Endothelial cell (in vitro differentiated cells): ENCODE measurements around the gene GNAI2. TPM values are rescaled to one million over a fixed set of nuclear protein-coding genes. Genes with fewer than 3 reads are reported as not detected.
A peak's percentile ranks its signal among the peaks of the same experiment; 100 is the strongest.

ENCODE experiments used
- DNase-seq: peaks from one replicate; pipeline ENCODE4 v3.0.0; 2021; ENCODE audit warnings: low spot score
- H3K27ac Mint-ChIP-seq: one replicate; pipeline ENCODE4 v1.8.0; 2021; ENCODE audit warnings: mixed read lengths, inconsistent platforms; ENCODE audit not compliant: unreplicated experiment
- H3K27me3 Mint-ChIP-seq: one replicate; pipeline ENCODE4 v1.8.0; 2021; ENCODE audit warnings: mild to moderate bottlenecking, moderate library complexity, mixed read lengths, inconsistent platforms; ENCODE audit not compliant: unreplicated experiment
- H3K36me3 Mint-ChIP-seq: one replicate; pipeline ENCODE4 v1.8.0; 2021; ENCODE audit warnings: mild to moderate bottlenecking, low read depth, mixed read lengths, inconsistent platforms; ENCODE audit not compliant: unreplicated experiment
- H3K4me1 Mint-ChIP-seq: one replicate; pipeline ENCODE4 v1.8.0; 2021; ENCODE audit warnings: mild to moderate bottlenecking, mixed read lengths, inconsistent platforms; ENCODE audit not compliant: unreplicated experiment
- H3K4me3 Mint-ChIP-seq: one replicate; pipeline ENCODE4 v1.8.0; 2021; ENCODE audit warnings: mild to moderate bottlenecking, mixed read lengths, inconsistent platforms; ENCODE audit not compliant: unreplicated experiment
- H3K9me3 Mint-ChIP-seq: one replicate; pipeline ENCODE4 v1.8.0; 2021; ENCODE audit warnings: mixed read lengths, inconsistent platforms; ENCODE audit not compliant: unreplicated experiment
- CTCF ChIP-seq: fragments of 200-600 bp; sonication (generic); IDR thresholded peaks from one replicate; pipeline ENCODE4 v1.5.0; 2021; ENCODE audit warnings: antibody characterized with exemption; ENCODE audit not compliant: unreplicated experiment
- total RNA-seq: library from RNA; stranded (reverse); fragmentation: NEBNext Ultra II Directional; extraction: Animal tissue kit (Norgen Biotek cat#: 25700); gene quantifications from one replicate; pipeline ENCODE4 v1.2.1, GENCODE V29; 2021; ENCODE audit not compliant: unreplicated experiment

GNAI2 gene
- total RNA-seq, 1 donor from 2014 or later, result 771 TPM

DNA sequence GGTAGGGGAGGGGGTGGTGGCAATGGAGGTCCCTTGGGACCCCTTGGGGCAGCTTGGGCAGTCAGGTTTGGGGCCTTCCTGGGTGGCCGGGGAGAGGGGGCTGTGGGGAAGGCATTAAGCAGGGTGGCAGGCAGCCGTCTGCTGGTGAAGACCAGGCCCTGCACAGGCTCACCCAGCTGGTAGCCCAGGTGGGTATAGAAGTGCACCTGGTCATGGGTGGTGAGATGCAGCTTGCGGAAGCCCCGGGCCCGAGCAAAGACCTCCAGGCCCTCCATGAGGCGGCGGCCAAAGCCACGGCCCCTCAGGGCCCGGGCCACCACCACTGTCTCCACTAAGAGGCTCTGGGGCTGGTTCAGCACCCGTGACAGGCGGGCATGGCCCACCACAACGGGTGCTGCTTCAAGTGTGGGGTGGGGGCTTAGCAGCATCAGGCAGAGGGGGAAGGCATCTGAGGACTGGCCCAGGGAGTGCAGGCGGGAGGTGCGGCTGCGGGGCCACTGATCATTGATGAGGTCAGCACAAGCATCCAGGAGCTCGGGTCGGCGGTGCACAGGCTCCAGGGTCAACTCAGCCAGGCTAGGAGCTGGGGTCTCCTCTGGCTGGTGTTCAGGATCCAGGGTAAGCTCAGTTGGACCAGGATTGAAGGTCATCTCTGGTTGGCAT, 60.8 kb downstream of the GNAI2 start:
- no peak for DNase-seq
- Mint-ChIP-seq H3K4me3 (peak overlapping the region; percentile 51), H3K27ac (no peak overlapping the region), H3K4me1 (peaks cover 19% of the 10 kb centered on the region), H3K36me3 (no peaks in the 10 kb centered on the region), H3K9me3 (no peaks in the 10 kb centered on the region), H3K27me3 (peaks cover 2% of the 10 kb centered on the region)
- TF ChIP-seq CTCF, result no peak

DNA sequence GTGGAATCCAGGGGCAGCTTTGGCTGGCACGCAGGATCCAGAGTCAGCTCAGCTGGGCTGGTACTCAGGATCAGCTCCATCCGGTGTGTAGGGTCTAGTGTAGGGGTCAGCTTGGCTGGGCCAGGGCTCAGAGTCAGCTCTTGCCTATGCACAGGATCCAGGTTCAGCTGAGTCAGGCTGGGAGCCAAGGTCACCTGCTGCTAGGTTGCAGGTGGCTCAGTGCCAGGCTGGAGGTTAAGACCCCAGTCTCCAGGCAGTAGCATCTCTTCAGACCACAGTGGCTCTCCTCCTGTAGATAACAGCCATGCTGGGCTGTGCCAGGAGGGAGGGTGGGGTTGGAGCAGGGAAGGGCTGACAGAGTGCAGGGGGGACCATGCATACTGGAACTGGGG, 61.4 kb downstream of the GNAI2 start:
- H3K4me3 Mint-ChIP-seq, result no peak overlapping the region
- peaks cover 19% of the 10 kb centered on the region for H3K4me1 Mint-ChIP-seq
- no peak for DNase-seq
- H3K27me3 Mint-ChIP-seq, result peaks cover 4% of the 10 kb centered on the region
- TF ChIP-seq CTCF, result no peak
- no peaks in the 10 kb centered on the region for H3K36me3 Mint-ChIP-seq
- no peak overlapping the region for H3K27ac Mint-ChIP-seq
- no peaks in the 10 kb centered on the region for H3K9me3 Mint-ChIP-seq

GRCh38 chr3:50297896-50298725, 62.1 kb downstream of the GNAI2 start:
- H3K27ac Mint-ChIP-seq, result peak overlapping the region; percentile 57
- H3K36me3 Mint-ChIP-seq, result no peaks in the 10 kb centered on the region
- peak overlapping the region; percentile 96 for H3K4me3 Mint-ChIP-seq
- DNase-seq, result no peak
- H3K9me3 Mint-ChIP-seq, result no peaks in the 10 kb centered on the region
- peaks cover 12% of the 10 kb centered on the region for H3K4me1 Mint-ChIP-seq
- TF ChIP-seq CTCF, result peak; percentile 25
- H3K27me3 Mint-ChIP-seq, result peaks cover 4% of the 10 kb centered on the region

- H3K27ac Mint-ChIP-seq, result peak within 1 kb of the TSS; percentile 72
These were observed 63.0 kb downstream of the GNAI2 start, which contains the start of the genes HYAL3 and NAA80 for GRCh38 chr3:50298836-50299637. Gene HYAL3 (minus strand): TSS chr3:50299405. CDS start chr3:50295602, 3,803 bp downstream. Gene NAA80 (minus strand): TSS chr3:50299405. CDS start chr3:50297463, 1,942 bp downstream.

More at GRCh38 chr3:50298836-50299637, 63.0 kb downstream of the GNAI2 start, which contains the start of the genes HYAL3 and NAA80:
- no peak for TF ChIP-seq CTCF
- Mint-ChIP-seq H3K4me1 (peaks cover 12% of the 10 kb centered on the region), H3K4me3 (peak within 1 kb of the TSS; percentile 96), H3K27me3 (peaks cover 4% of the 10 kb centered on the region), H3K36me3 (no peaks in the 10 kb centered on the region), H3K9me3 (no peaks in the 10 kb centered on the region)
- peak; percentile 97 for DNase-seq
